ENCODE results near the gene PIP5K1B. TPM values are rescaled to one million over a fixed set of nuclear protein-coding genes. Genes with fewer than 3 reads are reported as not detected.

Gene PIP5K1B
- total and polyA plus RNA-seq, 2 of the 13 experiments (the other 11 are each of a cell fraction or from before 2014, with no cell fraction given): 15.8 to 17.5 TPM

DNA sequence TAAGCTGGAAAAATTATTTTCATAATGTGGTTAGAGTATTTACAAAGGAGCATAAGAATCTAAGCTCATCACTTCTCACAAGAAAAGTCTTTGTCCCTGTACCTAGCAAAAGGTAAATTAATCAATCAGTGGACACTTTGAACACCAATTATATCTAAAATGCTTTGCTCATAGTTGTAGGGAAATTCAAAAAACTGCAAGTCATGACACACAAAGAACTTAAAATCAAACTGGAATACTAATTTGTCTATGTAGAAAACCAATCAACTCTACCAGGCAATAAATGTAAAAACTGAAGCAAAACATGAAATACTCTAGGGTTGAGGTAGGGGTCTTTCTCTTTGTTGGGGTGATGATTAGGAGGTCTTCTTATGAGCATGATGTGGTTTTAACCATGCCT lies 173.4 kb downstream of the PIP5K1B start:
- ChIA-PET CTCF (ENCODE audit: low intra/inter-chr PET ratio, low total read pairs) (no interaction called here), POLR2A (no interaction called here)
- Histone ChIP-seq H3K27me3 (ENCODE audit: control insufficient read depth in 1 of 2, insufficient read depth in 2 of 2, low read length in 2 of 2) (no peaks in the 10 kb centered on the region), H3K4me2 (ENCODE audit: low read depth, low read length) (no peak overlapping the region), H4K20me1 (ENCODE audit: insufficient read depth, low read length) (no peaks in the 10 kb centered on the region), H3K79me2 (ENCODE audit: insufficient read depth, low read length) (no peaks in the 10 kb centered on the region), H2AFZ (ENCODE audit: low read length) (no peak overlapping the region), H3K9me3 (ENCODE audit: low read length) (no peaks in the 10 kb centered on the region), H3K9ac (ENCODE audit: insufficient read depth, low read depth, low read length) (no peak overlapping the region), H3K4me3 (replicated peaks in 1 of 3; ENCODE audit: insufficient read depth in 1 of 3, low read depth in 2 of 3, low read length in 3 of 3) (no peak overlapping the region), H3K36me3 (replicated peaks in 1 of 2; ENCODE audit: control insufficient read depth in 1 of 2, insufficient read depth in 2 of 2, low read length in 2 of 2) (peaks cover 2 to 9% of the 10 kb centered on the region in 2 experiments; a peak in 2 of 5 replicates), H3K27ac (ENCODE audit: extremely low read length, insufficient read depth, low read length) (no peak overlapping the region), H3K4me1 (ENCODE audit: insufficient read depth, low read length) (no peaks in the 10 kb centered on the region)
- no TSS peak for BruUV-seq (replicated peaks)
- TF ChIP-seq, protein P1, sequence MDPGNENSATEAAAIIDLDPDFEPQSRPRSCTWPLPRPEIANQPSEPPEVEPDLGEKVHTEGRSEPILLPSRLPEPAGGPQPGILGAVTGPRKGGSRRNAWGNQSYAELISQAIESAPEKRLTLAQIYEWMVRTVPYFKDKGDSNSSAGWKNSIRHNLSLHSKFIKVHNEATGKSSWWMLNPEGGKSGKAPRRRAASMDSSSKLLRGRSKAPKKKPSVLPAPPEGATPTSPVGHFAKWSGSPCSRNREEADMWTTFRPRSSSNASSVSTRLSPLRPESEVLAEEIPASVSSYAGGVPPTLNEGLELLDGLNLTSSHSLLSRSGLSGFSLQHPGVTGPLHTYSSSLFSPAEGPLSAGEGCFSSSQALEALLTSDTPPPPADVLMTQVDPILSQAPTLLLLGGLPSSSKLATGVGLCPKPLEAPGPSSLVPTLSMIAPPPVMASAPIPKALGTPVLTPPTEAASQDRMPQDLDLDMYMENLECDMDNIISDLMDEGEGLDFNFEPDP (CRISPR knock-in tag; conservative IDR thresholded peaks at IDR 0.05): no peak
- peak; percentile 71 for TF ChIP-seq NFE2L2 (IDR thresholded peaks at IDR 0.05; ENCODE audit: low read length)
- FAIRE-seq: no peak
- no peak for DNase-seq (ENCODE audit: low spot score)
- in situ Hi-C loops (cut with HindIII; ENCODE audit: extremely low pct_ligation_motif_present, low pct_unique_long_range_greater_than_20kb): no loop called here
- no peak for ATAC-seq
- intact Hi-C loops (cut with micrococcal nuclease; ENCODE audit: unreplicated experiment): no loop called here

DNA sequence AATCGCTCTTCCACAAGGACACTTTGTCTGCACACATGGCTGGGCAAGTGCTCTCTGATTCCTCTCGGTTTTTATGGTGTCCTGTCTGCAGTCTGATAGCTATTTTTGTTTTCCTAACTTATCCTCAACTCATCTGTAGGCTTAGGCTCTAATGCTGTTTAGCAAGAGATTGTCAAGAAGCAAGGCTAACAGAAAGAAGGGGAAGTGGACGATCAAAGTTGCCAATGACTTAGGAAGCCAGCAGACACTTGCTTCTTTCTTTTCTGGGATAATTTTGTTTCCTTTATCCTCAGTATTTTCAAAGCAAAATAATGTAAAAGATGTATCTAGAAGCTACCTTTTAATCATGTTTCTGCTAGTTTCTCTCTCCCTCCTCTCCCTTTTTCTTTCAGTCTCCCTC lies 178.2 kb downstream of the PIP5K1B start:
- no peaks in the 10 kb centered on the region for H3K79me2 ChIP-seq (ENCODE audit: insufficient read depth, low read length)
- in situ Hi-C loops (cut with HindIII; ENCODE audit: extremely low pct_ligation_motif_present, low pct_unique_long_range_greater_than_20kb): no loop called here
- WGBS (ENCODE audit: low lambda C conversion rate): 90% methylated on average over 3 of the region's 3 CpGs
- ATAC-seq (no peak), FAIRE-seq (no peak), DNase-seq (ENCODE audit: low spot score) (no peak)
- ChIA-PET POLR2A (no interaction called here), CTCF (ENCODE audit: low intra/inter-chr PET ratio, low total read pairs) (no interaction called here)
- H3K9ac ChIP-seq (ENCODE audit: insufficient read depth, low read depth, low read length): no peak overlapping the region
- intact Hi-C loops (cut with micrococcal nuclease; ENCODE audit: unreplicated experiment): no loop called here
- H3K4me3 ChIP-seq (replicated peaks in 1 of 3; ENCODE audit: insufficient read depth in 1 of 3, low read depth in 2 of 3, low read length in 3 of 3): no peak overlapping the region
- H2AFZ ChIP-seq (ENCODE audit: low read length): no peak overlapping the region
- no peaks in the 10 kb centered on the region for H3K27me3 ChIP-seq (ENCODE audit: control insufficient read depth in 1 of 2, insufficient read depth in 2 of 2, low read length in 2 of 2)
- H3K27ac ChIP-seq (ENCODE audit: extremely low read length, insufficient read depth, low read length): no peak overlapping the region
- no peaks in the 10 kb centered on the region for H4K20me1 ChIP-seq (ENCODE audit: insufficient read depth, low read length)
- no peak overlapping the region for H3K4me2 ChIP-seq (ENCODE audit: low read depth, low read length)
- H3K4me1 ChIP-seq (ENCODE audit: insufficient read depth, low read length): no peaks in the 10 kb centered on the region
- peaks cover 2 to 5% of the 10 kb centered on the region in 2 experiments; a peak in 2 of 5 replicates for H3K36me3 ChIP-seq (replicated peaks in 1 of 2; ENCODE audit: control insufficient read depth in 1 of 2, insufficient read depth in 2 of 2, low read length in 2 of 2)
- H3K9me3 ChIP-seq (ENCODE audit: low read length): no peaks in the 10 kb centered on the region
- BruUV-seq (replicated peaks): no TSS peak
- TF ChIP-seq, protein P2, sequence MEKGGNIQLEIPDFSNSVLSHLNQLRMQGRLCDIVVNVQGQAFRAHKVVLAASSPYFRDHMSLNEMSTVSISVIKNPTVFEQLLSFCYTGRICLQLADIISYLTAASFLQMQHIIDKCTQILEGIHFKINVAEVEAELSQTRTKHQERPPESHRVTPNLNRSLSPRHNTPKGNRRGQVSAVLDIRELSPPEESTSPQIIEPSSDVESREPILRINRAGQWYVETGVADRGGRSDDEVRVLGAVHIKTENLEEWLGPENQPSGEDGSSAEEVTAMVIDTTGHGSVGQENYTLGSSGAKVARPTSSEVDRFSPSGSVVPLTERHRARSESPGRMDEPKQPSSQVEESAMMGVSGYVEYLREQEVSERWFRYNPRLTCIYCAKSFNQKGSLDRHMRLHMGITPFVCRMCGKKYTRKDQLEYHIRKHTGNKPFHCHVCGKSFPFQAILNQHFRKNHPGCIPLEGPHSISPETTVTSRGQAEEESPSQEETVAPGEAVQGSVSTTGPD (CRISPR knock-in tag; IDR thresholded peaks at IDR 0.05): no peak
- no peak for TF ChIP-seq ZBTB8A (CRISPR knock-in tag; IDR thresholded peaks at IDR 0.05; ENCODE audit: borderline replicate concordance, low read depth)
- no peak for TF ChIP-seq DMAP1 (CRISPR knock-in tag; IDR thresholded peaks at IDR 0.05)
- TF ChIP-seq ZNF205 (CRISPR knock-in tag; IDR thresholded peaks at IDR 0.05): no peak
- TF ChIP-seq ZNF24 (IDR thresholded peaks at IDR 0.05): no peak
- TF ChIP-seq, protein P3, sequence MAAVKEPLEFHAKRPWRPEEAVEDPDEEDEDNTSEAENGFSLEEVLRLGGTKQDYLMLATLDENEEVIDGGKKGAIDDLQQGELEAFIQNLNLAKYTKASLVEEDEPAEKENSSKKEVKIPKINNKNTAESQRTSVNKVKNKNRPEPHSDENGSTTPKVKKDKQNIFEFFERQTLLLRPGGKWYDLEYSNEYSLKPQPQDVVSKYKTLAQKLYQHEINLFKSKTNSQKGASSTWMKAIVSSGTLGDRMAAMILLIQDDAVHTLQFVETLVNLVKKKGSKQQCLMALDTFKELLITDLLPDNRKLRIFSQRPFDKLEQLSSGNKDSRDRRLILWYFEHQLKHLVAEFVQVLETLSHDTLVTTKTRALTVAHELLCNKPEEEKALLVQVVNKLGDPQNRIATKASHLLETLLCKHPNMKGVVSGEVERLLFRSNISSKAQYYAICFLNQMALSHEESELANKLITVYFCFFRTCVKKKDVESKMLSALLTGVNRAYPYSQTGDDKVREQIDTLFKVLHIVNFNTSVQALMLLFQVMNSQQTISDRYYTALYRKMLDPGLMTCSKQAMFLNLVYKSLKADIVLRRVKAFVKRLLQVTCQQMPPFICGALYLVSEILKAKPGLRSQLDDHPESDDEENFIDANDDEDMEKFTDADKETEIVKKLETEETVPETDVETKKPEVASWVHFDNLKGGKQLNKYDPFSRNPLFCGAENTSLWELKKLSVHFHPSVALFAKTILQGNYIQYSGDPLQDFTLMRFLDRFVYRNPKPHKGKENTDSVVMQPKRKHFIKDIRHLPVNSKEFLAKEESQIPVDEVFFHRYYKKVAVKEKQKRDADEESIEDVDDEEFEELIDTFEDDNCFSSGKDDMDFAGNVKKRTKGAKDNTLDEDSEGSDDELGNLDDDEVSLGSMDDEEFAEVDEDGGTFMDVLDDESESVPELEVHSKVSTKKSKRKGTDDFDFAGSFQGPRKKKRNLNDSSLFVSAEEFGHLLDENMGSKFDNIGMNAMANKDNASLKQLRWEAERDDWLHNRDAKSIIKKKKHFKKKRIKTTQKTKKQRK (IDR thresholded peaks at IDR 0.05; ENCODE audit: low read length): no peak
- TF ChIP-seq SP140L (CRISPR knock-in tag; IDR thresholded peaks at IDR 0.05; ENCODE audit: borderline replicate concordance): no peak
- TF ChIP-seq PLRG1 (conservative IDR thresholded peaks at IDR 0.05): no peak
